H1 (cell line): Measurements from ENCODE around the gene PIBF1. TPM values are rescaled to one million over a fixed set of nuclear protein-coding genes. Genes with fewer than 3 reads are reported as not detected.

Experiments used
- CTCF ChIA-PET: fragments of 300-600 bp; sonication (Branson Sonifier 250); formaldehyde crosslinking; loops from one replicate; lab custom pipeline; 2021; ENCODE audit not compliant: partially characterized antibody; lab: Charles Lee
- POLR2A ChIA-PET: fragments of 300-600 bp; sonication (Branson Sonifier 250); formaldehyde crosslinking; loops from one replicate; lab custom pipeline; 2021; ENCODE audit warnings: inconsistent platforms; ENCODE audit not compliant: partially characterized antibody; lab: Charles Lee
- DNase-seq, 2 experiments: peaks; one replicate each; pipeline versions ENCODE4 v3.0.0 to v3.0.0-alpha.2; 2010 to 2022; ENCODE audit warnings: low spot score in 2 of 2, low read depth in 1 of 2, mixed read lengths in 1 of 2
- FAIRE-seq: peaks from 2 replicates; lab custom pipeline; 2011; peaks lifted over from hg19 to GRCh38; lab: Jason Lieb, UNC
- H2AFZ ChIP-seq: 2 replicates; pipeline ENCODE4 v1.8.1; 2012; ENCODE audit warnings: low read length, inconsistent platforms
- H2AK5ac ChIP-seq: 2 replicates; pipeline ENCODE4 v1.6.1; 2013; ENCODE audit warnings: low read depth, low read length
- H2BK120ac ChIP-seq: replicated peaks from 2 replicates; pipeline ENCODE3; 2013; ENCODE audit warnings: low read depth, low read length, inconsistent platforms
- H2BK12ac ChIP-seq: 2 replicates; pipeline ENCODE4 v1.6.1; 2013; ENCODE audit warnings: low read depth, low read length
- H2BK15ac ChIP-seq: 2 replicates; pipeline ENCODE4 v1.6.1; 2013; ENCODE audit warnings: low read length
- H2BK20ac ChIP-seq: 2 replicates; pipeline ENCODE4 v1.6.1; 2013; ENCODE audit warnings: low read length
- H2BK5ac ChIP-seq: 2 replicates; pipeline ENCODE4 v1.6.1; 2013; ENCODE audit warnings: low read depth, low read length
- H3K14ac ChIP-seq: 2 replicates; pipeline ENCODE4 v1.6.1; 2013; ENCODE audit warnings: inconsistent platforms; ENCODE audit not compliant: insufficient read length
- H3K18ac ChIP-seq: 2 replicates; pipeline ENCODE4 v1.6.1; 2013; ENCODE audit warnings: low read length; ENCODE audit errors: extremely low read depth
- H3K23ac ChIP-seq: 2 replicates; pipeline ENCODE4 v1.6.1; 2013; ENCODE audit warnings: inconsistent platforms; ENCODE audit not compliant: insufficient read length
- H3K23me2 ChIP-seq: 2 replicates; pipeline ENCODE4 v1.6.1; 2013; ENCODE audit warnings: low read depth, low read length
- H3K27ac ChIP-seq: 2 replicates; pipeline ENCODE4 v1.6.1; 2011; ENCODE audit warnings: low read depth, low read length, inconsistent platforms
- H3K27me3 ChIP-seq, 4 experiments: replicated peaks in 1 of 4; 1 replicate in 1 of 4; 2 replicates in 3 of 4; pipeline versions ENCODE4 v1.6.1 to v1.8.1; 2011 to 2013; ENCODE audit warnings: low read length in 3 of 4, mild to moderate bottlenecking in 3 of 4, inconsistent platforms in 2 of 4, mixed read lengths in 2 of 4, moderate library complexity in 1 of 4; ENCODE audit not compliant: control insufficient read depth in 3 of 4, insufficient read depth in 3 of 4; ENCODE audit errors: extremely low read depth in 1 of 4
- H3K36me3 ChIP-seq, 4 experiments: 2 replicates each; pipeline versions ENCODE4 v1.6.1 to v1.8.1; 2011 to 2013; ENCODE audit warnings: mild to moderate bottlenecking in 4 of 4, low read length in 3 of 4, moderate library complexity in 2 of 4, control low read depth in 1 of 4, inconsistent platforms in 1 of 4; ENCODE audit not compliant: insufficient read depth in 4 of 4, control insufficient read depth in 2 of 4
- H3K4ac ChIP-seq: replicated peaks from 2 replicates; pipeline ENCODE3; 2013; ENCODE audit warnings: low read length, low read depth, mixed read lengths, inconsistent platforms; ENCODE audit not compliant: insufficient read length
- H3K4me1 ChIP-seq, 4 experiments: replicated peaks in 1 of 4; 1 replicate in 1 of 4; 2 replicates in 3 of 4; pipeline versions ENCODE4 v1.6.1 to v1.8.1; 2011 to 2013; ENCODE audit warnings: low read length in 3 of 4, inconsistent platforms in 2 of 4, mixed read lengths in 1 of 4; ENCODE audit not compliant: insufficient read depth in 4 of 4, control insufficient read depth in 3 of 4
- H3K4me2 ChIP-seq, 2 experiments: 2 replicates each; pipeline versions ENCODE4 v1.6.1 to v1.8.1; 2011 to 2013; ENCODE audit warnings: low read depth in 2 of 2, low read length in 2 of 2, control low read depth in 1 of 2, inconsistent platforms in 1 of 2, mild to moderate bottlenecking in 1 of 2; ENCODE audit not compliant: insufficient read depth in 1 of 2
- H3K4me3 ChIP-seq, 4 experiments: fragments of 200-600, 300-600 bp in 1 of 4; sonication (generic), shearing (Covaris generic), sonication (Bioruptor Twin) in 1 of 4; 2 replicates each; pipeline versions ENCODE4 v1.5.1 to v1.8.1; 2011 to 2016; ENCODE audit warnings: low read length in 4 of 4, low read depth in 3 of 4, control low read depth in 2 of 4, inconsistent platforms in 2 of 4, mild to moderate bottlenecking in 2 of 4, mixed read lengths in 1 of 4, moderate library complexity in 1 of 4; ENCODE audit not compliant: insufficient read depth in 2 of 4; ENCODE audit errors: extremely low read depth in 1 of 4
- H3K56ac ChIP-seq: replicated peaks from 2 replicates; pipeline ENCODE3; 2013; ENCODE audit warnings: low read depth, mild to moderate bottlenecking, mixed read lengths, low read length, inconsistent platforms; ENCODE audit not compliant: insufficient read length
- H3K79me1 ChIP-seq: 2 replicates; pipeline ENCODE4 v1.6.1; 2013; ENCODE audit warnings: low read depth, low read length, control low read depth
- H3K79me2 ChIP-seq, 2 experiments: 2 replicates each; pipeline versions ENCODE4 v1.6.1 to v1.8.1; 2012 to 2013; ENCODE audit warnings: low read length in 2 of 2, mild to moderate bottlenecking in 2 of 2, inconsistent platforms in 1 of 2; ENCODE audit not compliant: insufficient read depth in 2 of 2, control insufficient read depth in 1 of 2
- H3K9ac ChIP-seq, 4 experiments: replicated peaks in 1 of 4; 1 replicate in 1 of 4; 2 replicates in 3 of 4; pipeline versions ENCODE4 v1.6.1 to v1.8.1; 2011 to 2013; ENCODE audit warnings: low read depth in 3 of 4, low read length in 3 of 4, control low read depth in 2 of 4, mild to moderate bottlenecking in 2 of 4, moderate library complexity in 2 of 4, inconsistent platforms in 1 of 4; ENCODE audit errors: extremely low read depth in 1 of 4
- H3K9me3 ChIP-seq, 2 experiments: 2 replicates each; pipeline versions ENCODE4 v1.6.1 to v1.8.1; 2012 to 2013; ENCODE audit warnings: mild to moderate bottlenecking in 2 of 2, moderate library complexity in 2 of 2, control low read depth in 1 of 2, inconsistent platforms in 1 of 2, low read depth in 1 of 2, low read length in 1 of 2, mixed read lengths in 1 of 2; ENCODE audit not compliant: insufficient read depth in 2 of 2
- H4K20me1 ChIP-seq, 2 experiments: replicated peaks in 1 of 2; 2 replicates each; pipeline versions ENCODE3 to v1.8.1; 2011 to 2013; ENCODE audit warnings: inconsistent platforms in 2 of 2, low read length in 2 of 2, mild to moderate bottlenecking in 1 of 2; ENCODE audit not compliant: insufficient read depth in 2 of 2, control insufficient read depth in 1 of 2
- H4K5ac ChIP-seq: 2 replicates; pipeline ENCODE4 v1.6.1; 2013; ENCODE audit warnings: low read length, low read depth, mixed read lengths, inconsistent platforms; ENCODE audit not compliant: insufficient read length
- H4K8ac ChIP-seq: 2 replicates; pipeline ENCODE4 v1.8.0; 2013; ENCODE audit warnings: mild to moderate bottlenecking, moderate library complexity, low read length, inconsistent platforms; ENCODE audit not compliant: insufficient read depth; ENCODE audit errors: extremely low read depth
- H4K91ac ChIP-seq: replicated peaks from 2 replicates; pipeline ENCODE3; 2013; ENCODE audit warnings: low read length, mixed read lengths, inconsistent platforms; ENCODE audit not compliant: insufficient read length
- CTBP2 ChIP-seq: IDR thresholded peaks from 2 replicates; pipeline ENCODE4 v1.7.0; 2011; ENCODE audit warnings: borderline replicate concordance, mild to moderate bottlenecking, moderate library complexity, mixed read lengths, low read length; ENCODE audit not compliant: insufficient read depth, insufficient read length
- GABPA ChIP-seq: IDR thresholded peaks from 2 replicates; pipeline ENCODE4 v1.6.1; 2011; ENCODE audit warnings: mild to moderate bottlenecking, low read length, moderate library complexity, borderline replicate concordance; ENCODE audit not compliant: insufficient read depth
- RAD21 ChIP-seq, 2 experiments: IDR thresholded peaks in 1 of 2; conservative IDR thresholded peaks in 1 of 2; 2 replicates each; pipeline ENCODE4 v1.6.1; 2011; ENCODE audit warnings: low read depth in 2 of 2, low read length in 2 of 2, improper control_type of control experiment in 1 of 2, inconsistent platforms in 1 of 2, mild to moderate bottlenecking in 1 of 2, moderate library complexity in 1 of 2
- TEAD4 ChIP-seq: IDR thresholded peaks from 2 replicates; pipeline ENCODE4 v1.6.1; 2012; ENCODE audit warnings: low read depth, low read length, inconsistent platforms, mixed read lengths
- WGBS, 2 experiments: shearing (Covaris generic) in 1 of 2; methylation state at CpG; one replicate each; pipeline versions ENCODE4 v1.1.6 to v1.1.7; 2013 to 2015; ENCODE audit warnings: low lambda C conversion rate in 2 of 2, mixed read lengths in 2 of 2, inconsistent platforms in 1 of 2, low coverage in 1 of 2, missing lambda C conversion rate in 1 of 2; ENCODE audit not compliant: insufficient replicate concordance in 2 of 2, insufficient coverage in 1 of 2, insufficient read length in 1 of 2; ENCODE audit errors: extremely low coverage in 1 of 2, missing lambda C conversion rate in 1 of 2; 5-methylcytosine and 5-hydroxymethylcytosine counted together
- polyA plus RNA-seq, 7 experiments: library from polyadenylated mRNA; depleted of rRNA in 3 of 7; stranded (reverse) in 5 of 7; unstranded in 2 of 7; fragments of >200 nt in 5 of 7; fragments of 200-250 nt in 2 of 7; gene quantifications; 1 replicate in 5 of 7; 2 replicates in 1 of 7; 4 replicates in 1 of 7; pipeline versions ENCODE4 v1.2.1 to v1.2.3, GENCODE V29; 2011 to 2013; ENCODE audit warnings: missing spikeins in 2 of 7, mixed read lengths in 2 of 7
- total RNA-seq: library from RNA; stranded (reverse); fragmentation: NEBNext Ultra II Directional; extraction: Animal tissue kit (Norgen Biotek cat#: 25700); gene quantifications from 2 replicates; pipeline ENCODE4 v1.2.1, GENCODE V29; 2021
- TF ChIP-seq, protein P1 (sequence below): IDR thresholded peaks from 2 replicates; pipeline ENCODE4 v1.6.1; 2012; ENCODE audit warnings: inconsistent platforms

The PIBF1 gene
- total and polyA plus RNA-seq, 2 of the 8 experiments (the other 6 are each of a cell fraction or from before 2014, with no cell fraction given): 1.1 to 13.2 TPM

DNA sequence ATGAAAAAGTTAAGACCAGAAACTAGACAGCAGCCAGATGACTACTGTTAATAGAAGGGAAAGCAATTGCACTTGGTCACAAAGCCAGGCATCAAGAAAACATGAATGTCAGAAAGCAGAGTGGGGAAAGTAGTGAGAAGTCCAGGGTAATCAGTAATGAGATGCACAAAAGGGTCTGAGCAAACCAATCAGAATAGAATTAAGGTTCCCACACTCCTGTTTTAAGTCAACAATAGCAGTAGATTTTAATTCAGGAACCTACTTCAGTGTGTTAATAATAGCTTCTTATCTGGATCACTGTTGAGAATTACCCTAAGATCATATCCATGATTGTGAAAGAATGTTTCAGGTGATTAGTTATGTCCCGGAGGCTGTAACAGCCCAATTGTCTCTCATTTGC lies 204.3 kb downstream of the PIBF1 start:
- Histone ChIP-seq H4K8ac (no peak overlapping the region), H2AFZ (no peak overlapping the region), H3K27me3 (no peaks in the 10 kb centered on the region)
- 90% methylated on average over 1 of the region's 1 CpG; no CpG with 5 or more reads in 1 of the 2 experiments for WGBS, 2 experiments
- TF ChIP-seq RAD21 (IDR thresholded peaks at IDR 0.05 in 1 of 2, conservative IDR thresholded peaks at IDR 0.05 in 1 of 2; ENCODE audit: low read depth in 2 of 2, low read length in 2 of 2) (no peak), TEAD4 (no peak), GABPA (no peak), CTBP2 (no peak)
- TF ChIP-seq, protein P1, sequence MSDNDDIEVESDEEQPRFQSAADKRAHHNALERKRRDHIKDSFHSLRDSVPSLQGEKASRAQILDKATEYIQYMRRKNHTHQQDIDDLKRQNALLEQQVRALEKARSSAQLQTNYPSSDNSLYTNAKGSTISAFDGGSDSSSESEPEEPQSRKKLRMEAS: no peak
- TF ChIP-seq, all 59 proteins: peak for 0
- H3K9ac ChIP-seq: no peak overlapping the region
- H3K79me1 ChIP-seq: no peaks in the 10 kb centered on the region
- no peak overlapping the region for H4K5ac ChIP-seq
- ChIA-PET CTCF (interaction anchor here (0.6 to 1.0 kb wide), 3 partner anchors 32 to 461 kb away, joined by 3 read pairs; no protein-coding TSS in a partner anchor), POLR2A (no interaction called here)
- H2AK5ac ChIP-seq: no peak overlapping the region
- FAIRE-seq: no peak
- H3K9me3 ChIP-seq: no peaks in the 10 kb centered on the region
- H2BK5ac ChIP-seq: no peak overlapping the region
- no peak for DNase-seq
- no peaks in the 10 kb centered on the region for H3K79me2 ChIP-seq
- H3K14ac ChIP-seq: no peak overlapping the region
- no peak overlapping the region for H3K4me2 ChIP-seq
- H4K91ac ChIP-seq: no peak overlapping the region
- H4K20me1 ChIP-seq: no peaks in the 10 kb centered on the region
- no peak overlapping the region for H3K27ac ChIP-seq
- no peak overlapping the region for H3K4me3 ChIP-seq
- no peak overlapping the region for H3K4ac ChIP-seq
- no peak overlapping the region for H2BK12ac ChIP-seq
- no peak overlapping the region for H2BK20ac ChIP-seq
- no peak overlapping the region for H3K18ac ChIP-seq
- H3K56ac ChIP-seq: no peak overlapping the region
- no peaks in the 10 kb centered on the region for H3K36me3 ChIP-seq
- no peak overlapping the region for H3K23ac ChIP-seq
- H3K4me1 ChIP-seq: no peaks in the 10 kb centered on the region
- no peak overlapping the region for H2BK120ac ChIP-seq
- H3K23me2 ChIP-seq: no peaks in the 10 kb centered on the region
- no peak overlapping the region for H2BK15ac ChIP-seq
